CD14-positive monocyte (primary cell): ENCODE results near the gene PRKAR1B. TPM values are rescaled to one million over a fixed set of nuclear protein-coding genes. Genes with fewer than 3 reads are reported as not detected.

Source experiments
- DNase-seq, 3 donors: peaks; one replicate each; pipeline ENCODE4 v3.0.0-alpha.2; 2011 to 2022
- H2AFZ ChIP-seq: 2 replicates; pipeline ENCODE4 v1.6.0; 2012; ENCODE audit warnings: mild to moderate bottlenecking, low read depth, low read length, inconsistent platforms; ENCODE audit not compliant: insufficient read depth, poor library complexity, severe bottlenecking
- H3K27ac ChIP-seq, 2 donors: 1 replicate in 1 of 2; 2 replicates in 1 of 2; pipeline ENCODE4 v1.5.1; 2012 to 2013; ENCODE audit warnings: low read length in 2 of 2, control low read depth in 1 of 2, inconsistent platforms in 1 of 2, low read depth in 1 of 2, mild to moderate bottlenecking in 1 of 2
- H3K27me3 ChIP-seq, 2 donors: one replicate each; pipeline versions ENCODE4 v1.6.0 to v1.6.1; 2011 to 2013; ENCODE audit warnings: low read length in 2 of 2; ENCODE audit not compliant: control insufficient read depth in 2 of 2, insufficient read depth in 2 of 2
- H3K36me3 ChIP-seq, 2 donors: replicated peaks in 1 of 2; 1 replicate in 1 of 2; 2 replicates in 1 of 2; pipeline versions ENCODE4 v1.5.1 to v1.6.1; 2012 to 2013; ENCODE audit warnings: low read length in 2 of 2, control low read depth in 1 of 2, inconsistent platforms in 1 of 2, mild to moderate bottlenecking in 1 of 2; ENCODE audit not compliant: insufficient read depth in 2 of 2, control insufficient read depth in 1 of 2
- H3K4me1 ChIP-seq, 2 donors: 1 replicate in 1 of 2; 2 replicates in 1 of 2; pipeline versions ENCODE4 v1.5.1 to v1.6.1; 2012 to 2013; ENCODE audit warnings: low read length in 2 of 2, control low read depth in 1 of 2, inconsistent platforms in 1 of 2, mild to moderate bottlenecking in 1 of 2, moderate library complexity in 1 of 2; ENCODE audit not compliant: insufficient read depth in 2 of 2, control insufficient read depth in 1 of 2
- H3K4me2 ChIP-seq: replicated peaks from 2 replicates; pipeline ENCODE3; 2012; ENCODE audit warnings: low read length, moderate library complexity, mild to moderate bottlenecking; ENCODE audit not compliant: poor library complexity, severe bottlenecking; ENCODE audit errors: extremely low read depth
- H3K4me3 ChIP-seq, 3 experiments: fragments of 200-600 bp in 1 of 3; sonication (generic) in 1 of 3; replicated peaks in 1 of 3; 1 replicate in 2 of 3; 2 replicates in 1 of 3; pipeline ENCODE4 v1.5.1; 2011 to 2013; ENCODE audit warnings: low read length in 3 of 3, mild to moderate bottlenecking in 3 of 3, control low read depth in 2 of 3, low read depth in 2 of 3, inconsistent platforms in 1 of 3, moderate library complexity in 1 of 3
- H3K79me2 ChIP-seq: 2 replicates; pipeline ENCODE4 v1.6.0; 2012; ENCODE audit warnings: mild to moderate bottlenecking, control low read depth, inconsistent platforms, low read length, moderate library complexity; ENCODE audit not compliant: insufficient read depth
- H3K9ac ChIP-seq: 2 replicates; pipeline ENCODE4 v1.6.0; 2017; ENCODE audit warnings: low read length, mild to moderate bottlenecking; ENCODE audit not compliant: insufficient read depth, poor library complexity, severe bottlenecking
- H3K9me3 ChIP-seq, 2 donors: replicated peaks in 1 of 2; 1 replicate in 1 of 2; 2 replicates in 1 of 2; pipeline versions ENCODE4 v1.5.1 to v1.6.1; 2012 to 2013; ENCODE audit warnings: low read length in 2 of 2, control low read depth in 1 of 2; ENCODE audit not compliant: control insufficient read depth in 1 of 2, insufficient read depth in 1 of 2
- H4K20me1 ChIP-seq: 2 replicates; pipeline ENCODE4 v1.6.0; 2012; ENCODE audit warnings: mild to moderate bottlenecking, low read length, control low read depth, moderate library complexity; ENCODE audit not compliant: insufficient read depth
- H3K27ac Mint-ChIP-seq, 7 donors: one replicate each; pipeline ENCODE4 v1.8.0; 2020; ENCODE audit warnings: mild to moderate bottlenecking in 7 of 7, mixed read lengths in 7 of 7, moderate library complexity in 6 of 7, inconsistent platforms in 2 of 7
- H3K27me3 Mint-ChIP-seq, 3 donors: one replicate each; pipeline ENCODE4 v1.8.0; 2021 to 2022; ENCODE audit warnings: low read depth in 3 of 3, mild to moderate bottlenecking in 3 of 3, mixed read lengths in 3 of 3, moderate library complexity in 3 of 3, inconsistent platforms in 1 of 3
- H3K36me3 Mint-ChIP-seq, 2 donors: one replicate each; pipeline ENCODE4 v1.8.0; 2020; ENCODE audit warnings: mixed read lengths in 2 of 2, inconsistent platforms in 1 of 2, mild to moderate bottlenecking in 1 of 2
- H3K4me1 Mint-ChIP-seq: one replicate; pipeline ENCODE4 v1.8.0; 2020; ENCODE audit warnings: mild to moderate bottlenecking, mixed read lengths
- H3K4me3 Mint-ChIP-seq, 2 donors: one replicate each; pipeline ENCODE4 v1.8.0; 2020; ENCODE audit warnings: mild to moderate bottlenecking in 2 of 2, mixed read lengths in 2 of 2, moderate library complexity in 1 of 2
- H3K9me3 Mint-ChIP-seq, 7 donors: one replicate each; pipeline ENCODE4 v1.8.0; 2020 to 2022; ENCODE audit warnings: mixed read lengths in 7 of 7, mild to moderate bottlenecking in 6 of 7, moderate library complexity in 6 of 7, inconsistent platforms in 2 of 7
- WGBS: methylation state at CpG from one replicate; pipeline ENCODE4 v1.1.5; 2013; ENCODE audit warnings: missing lambda C conversion rate; ENCODE audit not compliant: insufficient coverage; 5-methylcytosine and 5-hydroxymethylcytosine counted together
- intact Hi-C, 2 donors: fragments of 100-400 bp; cut with micrococcal nuclease; formaldehyde crosslinking; loops; one replicate each; pipeline versions ENCODE4 v1.15.0 to v1.15.1; 2023
- polyA plus RNA-seq, 3 donors: library from polyadenylated mRNA; depleted of rRNA in 1 of 3; unstranded in 2 of 3; stranded (reverse) in 1 of 3; fragments of 300-500 nt in 2 of 3; fragments of >200 nt in 1 of 3; fragmentation: Illumina TruSeq in 2 of 3; gene quantifications; 1 replicate in 2 of 3; 2 replicates in 1 of 3; pipeline ENCODE4 v1.2.3, GENCODE V29; 2012 to 2021
- TF ChIP-seq, protein P1 (sequence below): fragments of 200-600 bp; IDR thresholded peaks from one replicate; pipeline ENCODE4 v1.8.0; 2022; ENCODE audit warnings: antibody characterized with exemption, mild to moderate bottlenecking

PRKAR1B gene
- polyA plus RNA-seq, 3 donors, result 0.94 to 2.1 (median 1.1) TPM

DNA sequence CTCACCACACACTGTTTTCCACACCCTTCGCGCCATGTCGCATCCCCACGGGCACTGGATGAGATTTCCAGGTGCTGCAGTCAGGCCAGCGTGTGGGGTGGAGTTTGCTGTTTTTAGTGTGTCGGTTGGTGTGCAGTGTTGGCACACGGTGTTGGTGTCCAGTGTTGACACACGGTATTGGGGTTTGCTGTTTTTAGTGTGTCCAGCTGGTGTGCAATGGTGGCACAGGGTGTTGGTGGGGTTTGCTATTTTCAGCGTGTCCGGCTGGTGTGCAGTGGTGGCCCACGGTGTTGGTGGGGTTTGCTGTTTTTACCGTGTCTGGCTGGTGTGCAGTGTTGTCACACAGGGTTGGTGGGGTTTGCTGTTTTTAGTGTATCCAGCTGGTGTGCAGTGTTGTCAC, 20.1 kb upstream of the PRKAR1B start:
- Histone ChIP-seq H3K27ac (no peak overlapping the region), H3K4me3 (no peak overlapping the region), H3K27me3 (no peaks in the 10 kb centered on the region), H2AFZ (no peak overlapping the region), H3K9ac (no peak overlapping the region), H3K79me2 (no peaks in the 10 kb centered on the region), H3K4me1 (no peaks in the 10 kb centered on the region), H4K20me1 (no peaks in the 10 kb centered on the region), H3K4me2 (no peak overlapping the region), H3K9me3 (peaks cover 0 to 8% of the 10 kb centered on the region in 2 donors), H3K36me3 (peaks cover 2 to 29% of the 10 kb centered on the region in 2 donors)
- peaks cover 2 to 6% (median 3%) of the 10 kb centered on the region in 7 donors for H3K9me3 Mint-ChIP-seq
- 99% methylated on average over 9 of the region's 12 CpGs for WGBS
- H3K36me3 Mint-ChIP-seq, result peaks cover 26 to 38% of the 10 kb centered on the region in 2 donors
- no peaks in the 10 kb centered on the region for H3K4me1 Mint-ChIP-seq
- intact Hi-C loops, result no loop called here
- no peak overlapping the region for H3K4me3 Mint-ChIP-seq
- no peak for DNase-seq
- peaks cover 0 to 2% (median 0%) of the 10 kb centered on the region in 3 donors for H3K27me3 Mint-ChIP-seq
- peak overlapping the region in 1 of 7 donors; percentile 8 for H3K27ac Mint-ChIP-seq
- TF ChIP-seq, protein P1, sequence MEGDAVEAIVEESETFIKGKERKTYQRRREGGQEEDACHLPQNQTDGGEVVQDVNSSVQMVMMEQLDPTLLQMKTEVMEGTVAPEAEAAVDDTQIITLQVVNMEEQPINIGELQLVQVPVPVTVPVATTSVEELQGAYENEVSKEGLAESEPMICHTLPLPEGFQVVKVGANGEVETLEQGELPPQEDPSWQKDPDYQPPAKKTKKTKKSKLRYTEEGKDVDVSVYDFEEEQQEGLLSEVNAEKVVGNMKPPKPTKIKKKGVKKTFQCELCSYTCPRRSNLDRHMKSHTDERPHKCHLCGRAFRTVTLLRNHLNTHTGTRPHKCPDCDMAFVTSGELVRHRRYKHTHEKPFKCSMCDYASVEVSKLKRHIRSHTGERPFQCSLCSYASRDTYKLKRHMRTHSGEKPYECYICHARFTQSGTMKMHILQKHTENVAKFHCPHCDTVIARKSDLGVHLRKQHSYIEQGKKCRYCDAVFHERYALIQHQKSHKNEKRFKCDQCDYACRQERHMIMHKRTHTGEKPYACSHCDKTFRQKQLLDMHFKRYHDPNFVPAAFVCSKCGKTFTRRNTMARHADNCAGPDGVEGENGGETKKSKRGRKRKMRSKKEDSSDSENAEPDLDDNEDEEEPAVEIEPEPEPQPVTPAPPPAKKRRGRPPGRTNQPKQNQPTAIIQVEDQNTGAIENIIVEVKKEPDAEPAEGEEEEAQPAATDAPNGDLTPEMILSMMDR, result no peak

DNA sequence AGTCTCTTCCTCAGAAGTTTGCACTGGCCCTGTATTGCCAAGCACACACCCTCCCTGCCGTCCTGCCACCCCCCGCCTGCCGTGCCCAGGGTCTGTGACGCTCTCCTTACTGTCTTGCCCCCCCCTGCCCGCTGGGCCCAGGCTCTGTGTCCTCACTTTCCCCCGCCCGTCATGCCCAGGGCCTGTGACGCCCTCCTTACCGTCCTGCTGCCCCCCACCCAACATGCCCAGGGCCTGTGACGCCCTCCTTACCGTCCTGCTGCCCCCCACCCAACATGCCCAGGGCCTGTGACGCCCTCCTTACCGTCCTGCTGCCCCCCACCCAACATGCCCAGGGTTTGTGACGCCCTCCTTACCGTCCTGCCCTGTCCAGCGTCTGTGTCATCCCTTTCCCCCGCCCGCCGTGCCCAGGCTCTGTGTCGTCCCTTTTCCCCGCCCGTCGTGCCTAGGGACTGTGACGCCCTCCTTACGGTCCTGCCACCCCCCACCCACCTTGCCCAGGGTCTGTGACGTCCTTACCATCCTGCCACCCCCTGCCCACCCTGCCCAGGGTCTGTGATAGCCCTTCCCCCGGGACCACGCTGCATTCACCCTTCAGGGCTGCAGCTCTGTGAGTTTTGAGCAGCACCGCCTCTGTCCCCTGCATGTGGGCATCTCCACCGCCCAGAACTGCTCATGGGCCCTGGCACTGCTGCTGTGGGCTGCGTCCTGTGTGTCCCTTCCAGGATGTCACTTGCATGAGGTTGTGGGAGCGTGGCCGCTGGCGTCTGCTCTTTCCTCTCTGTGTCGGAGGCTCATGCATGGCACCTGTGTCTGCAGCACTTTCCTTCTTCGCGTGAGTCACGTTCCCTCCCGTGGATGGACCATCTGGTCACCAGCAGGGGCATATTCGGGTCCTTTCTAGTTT, 19.3 kb upstream of the PRKAR1B start:
- H4K20me1 ChIP-seq, result no peaks in the 10 kb centered on the region
- H3K4me1 Mint-ChIP-seq, result no peaks in the 10 kb centered on the region
- intact Hi-C loops, result no loop called here
- H3K4me3 ChIP-seq, result no peak overlapping the region
- H3K4me1 ChIP-seq, result no peaks in the 10 kb centered on the region
- no peaks in the 10 kb centered on the region for H3K27me3 ChIP-seq
- peaks cover 28 to 41% of the 10 kb centered on the region in 2 donors for H3K36me3 Mint-ChIP-seq
- peaks cover 0 to 2% (median 0%) of the 10 kb centered on the region in 3 donors for H3K27me3 Mint-ChIP-seq
- no peak for DNase-seq
- H3K9me3 Mint-ChIP-seq, result peaks cover 0 to 3% (median 3%) of the 10 kb centered on the region in 7 donors
- TF ChIP-seq, protein P1, result no peak
- peaks cover 9 to 32% of the 10 kb centered on the region in 2 donors for H3K36me3 ChIP-seq
- peak overlapping the region in 1 of 7 donors; percentile 35 for H3K27ac Mint-ChIP-seq
- H3K4me2 ChIP-seq, result no peak overlapping the region
- H3K4me3 Mint-ChIP-seq, result no peak overlapping the region
- no peak overlapping the region for H3K27ac ChIP-seq
- H3K9ac ChIP-seq, result no peak overlapping the region
- 98% methylated on average over 33 of the region's 40 CpGs for WGBS
- no peaks in the 10 kb centered on the region for H3K79me2 ChIP-seq
- H2AFZ ChIP-seq, result no peak overlapping the region
- H3K9me3 ChIP-seq, result peaks cover 0 to 3% of the 10 kb centered on the region in 2 donors
